ENCODE results near the gene EIPR1.

DNA sequence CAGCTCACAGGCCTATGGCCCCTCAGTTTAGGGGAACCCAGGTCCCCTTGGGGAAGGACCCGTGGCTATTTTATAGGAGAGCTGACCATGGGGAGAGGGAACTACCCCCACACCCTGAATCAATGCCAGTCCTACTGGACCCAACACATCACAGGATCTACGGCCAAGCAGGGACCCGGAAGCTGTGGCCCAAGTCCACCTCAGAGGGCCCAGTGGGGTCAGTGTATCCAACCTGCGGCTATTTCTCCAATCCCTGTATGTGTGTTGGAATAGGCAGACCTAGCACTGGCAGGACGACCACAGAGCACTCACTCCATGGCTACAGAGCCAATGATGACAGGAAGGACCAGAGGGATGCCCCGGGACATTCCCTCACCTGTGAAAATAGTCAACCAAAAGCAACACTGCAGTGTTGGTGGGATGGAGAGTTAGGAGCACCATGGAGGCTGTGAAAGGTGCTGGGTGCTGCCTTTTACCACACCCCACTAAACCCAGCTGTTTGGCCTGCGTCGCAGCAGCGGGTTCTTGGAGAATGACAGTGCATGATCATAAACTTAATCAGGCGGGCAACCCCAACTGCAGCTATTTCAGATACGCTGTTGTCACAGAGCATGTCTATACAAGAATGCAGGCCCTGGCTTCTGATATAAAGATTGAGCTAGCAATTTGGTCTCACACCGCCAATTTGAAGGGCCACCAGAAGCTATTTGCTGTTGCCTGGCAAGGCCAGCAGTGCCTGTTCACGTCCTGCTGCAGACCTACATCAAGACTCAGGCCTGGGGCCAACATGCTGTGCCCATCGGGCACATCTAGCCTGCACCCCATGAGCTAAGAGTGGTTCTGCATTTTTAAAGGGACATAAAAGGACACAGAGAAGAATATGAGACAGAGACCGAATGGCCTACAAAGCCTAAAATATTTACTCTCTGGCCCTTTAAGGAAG is 110.4 kb downstream of the EIPR1 start:
- no peak for TF ChIP-seq ZNF217 (IDR thresholded peaks at IDR 0.05)
- TF ChIP-seq CEBPB (IDR thresholded peaks at IDR 0.05; ENCODE audit: borderline replicate concordance in 1 of 2, low read depth in 2 of 2, low read length in 2 of 2): no peak
